Left ventricle myocardium superior (tissue), 1 donor: ENCODE data around the gene TLNRD1. TPM values are rescaled to one million over a fixed set of nuclear protein-coding genes. Genes with fewer than 3 reads are reported as not detected.

Experiments
- ATAC-seq: fragments of 200-7000 bp; cut with Tn5 transposase; one replicate; pipeline ENCODE4 v1.9.1; 2020; ENCODE audit warnings: mild to moderate bottlenecking, moderate library complexity
- DNase-seq: peaks from one replicate; pipeline ENCODE4 v3.0.0-alpha.2; 2020
- intact Hi-C: fragments of 100-400 bp; cut with micrococcal nuclease; formaldehyde crosslinking; loops from one replicate; pipeline ENCODE4 v1.11.0; 2022
- total RNA-seq: library from RNA; stranded (reverse); fragmentation: NEBNext Ultra II Directional; extraction: Animal tissue kit (Norgen Biotek cat#: 25700); gene quantifications from one replicate; pipeline ENCODE4 v1.2.1, GENCODE V29; 2021
- donor health status: DM: no; HTN: yes; CAD: no; lungs with severe emphysema.

TLNRD1 gene
- total RNA-seq, 1 donor from 2014 or later, result 6.4 TPM

DNA sequence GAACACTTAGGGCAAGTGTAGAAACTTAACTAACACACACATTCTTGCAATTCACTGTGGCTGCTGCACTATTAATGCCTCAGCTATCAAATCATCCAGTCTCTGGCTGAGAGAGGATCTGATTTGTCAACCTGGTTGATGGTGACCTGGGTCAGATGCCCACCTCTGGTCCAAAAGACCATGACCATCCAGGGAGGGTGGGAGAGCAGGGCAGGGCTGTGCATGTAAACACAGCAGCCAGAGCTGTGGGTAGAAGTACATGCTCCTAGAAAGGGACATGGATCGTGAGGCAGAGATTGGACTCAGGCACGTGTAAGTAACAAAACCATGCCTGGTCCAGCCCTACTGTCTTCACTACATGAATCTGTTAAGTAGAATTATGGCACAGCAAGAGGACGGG is 28.4 kb upstream of the TLNRD1 start:
- DNase-seq, result no peak
- ATAC-seq, result no peak
- intact Hi-C loops, result loop anchor here (10.0 kb wide), 2 partner anchors 407 to 517 kb away; no protein-coding TSS in a partner anchor

DNA sequence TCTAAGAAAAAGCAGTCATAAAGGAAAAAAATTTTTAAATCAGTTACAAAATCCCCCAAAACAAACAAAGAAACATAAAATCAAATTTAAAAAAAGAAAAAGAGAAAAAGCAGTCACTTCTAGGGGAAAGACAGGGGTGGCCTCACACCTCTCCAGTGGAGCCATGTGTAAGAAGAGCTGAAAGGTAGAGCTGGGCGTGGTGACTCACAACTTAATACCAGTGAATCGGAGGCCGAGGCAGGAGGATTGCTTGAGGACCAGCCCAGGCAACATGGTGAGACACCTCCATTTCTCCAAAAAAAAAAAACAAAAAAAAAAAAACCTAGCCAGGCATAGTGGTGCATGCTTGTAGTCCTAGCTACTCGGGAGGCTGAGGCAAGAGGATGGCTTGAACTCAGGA is 25.8 kb upstream of the TLNRD1 start:
- intact Hi-C loops, result loop anchor here (10.0 kb wide), 2 partner anchors 410 to 520 kb away; no protein-coding TSS in a partner anchor
- no peak for DNase-seq
- ATAC-seq, result no peak

DNA sequence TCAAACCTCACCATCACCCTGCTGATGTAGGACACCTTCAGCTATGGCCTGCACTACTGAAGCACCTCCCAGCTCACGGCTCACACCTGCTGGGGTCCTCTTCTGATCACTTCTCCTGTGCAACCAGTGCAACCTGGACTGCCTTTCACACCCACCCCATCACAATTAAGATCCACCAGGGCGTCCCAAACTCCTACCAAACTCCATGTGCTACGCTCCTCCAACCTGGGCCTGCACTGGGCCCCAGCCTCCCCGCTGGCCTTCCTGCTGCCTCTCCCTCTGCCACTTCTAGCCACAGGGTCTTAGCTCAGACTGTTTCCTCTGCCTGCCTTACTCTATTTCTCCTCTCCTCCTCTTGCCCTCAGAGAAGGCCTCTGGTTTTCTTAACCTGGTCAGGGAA is 23.9 kb upstream of the TLNRD1 start:
- ATAC-seq (no peak), DNase-seq (no peak)
- intact Hi-C loops, result loop anchor here (10.0 kb wide), 2 partner anchors 412 to 522 kb away; no protein-coding TSS in a partner anchor

GRCh38 chr15:80977627-80978036 is 23.1 kb upstream of the TLNRD1 start:
- ATAC-seq (peak; percentile 71), DNase-seq (peak; percentile 73)
- intact Hi-C loops, result loop anchor here (10.0 kb wide), 2 partner anchors 413 to 523 kb away; no protein-coding TSS in a partner anchor

GRCh38 chr15:80978685-80979329 is 21.9 kb upstream of the TLNRD1 start:
- no peak for DNase-seq
- ATAC-seq, result no peak
- intact Hi-C loops, result loop anchor here (10.0 kb wide), 2 partner anchors 414 to 524 kb away; no protein-coding TSS in a partner anchor

DNA sequence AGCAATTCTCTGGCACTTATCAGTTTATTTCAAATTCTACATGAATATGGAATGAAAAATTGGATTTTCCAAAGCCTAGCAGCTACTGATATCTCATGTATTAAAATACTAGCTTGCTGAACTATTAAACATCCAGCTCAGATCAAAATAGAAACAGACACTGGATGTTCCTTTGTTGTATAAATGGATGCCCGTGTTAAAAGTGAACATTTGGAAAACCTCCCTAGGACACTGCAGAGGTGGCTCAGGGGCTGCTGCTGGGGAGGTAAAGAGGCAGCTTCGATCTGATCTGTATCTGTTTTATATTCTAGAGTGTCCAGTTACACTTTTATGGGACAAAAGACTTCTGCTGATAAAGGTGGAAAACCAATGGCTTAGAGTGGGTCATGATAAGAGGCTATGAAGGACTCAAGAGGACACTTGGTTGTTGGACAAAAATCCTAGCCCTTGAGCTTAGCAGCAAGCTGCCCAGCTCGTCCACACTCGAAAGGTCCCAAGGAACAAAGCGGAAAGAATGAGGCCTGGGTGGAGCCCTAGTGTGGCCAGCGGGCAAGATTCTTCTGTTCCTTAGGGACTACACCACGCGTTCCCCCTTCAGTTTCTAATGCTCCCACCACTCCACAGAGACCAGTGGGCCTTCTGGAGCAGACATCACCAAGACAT is 21.1 kb upstream of the TLNRD1 start:
- intact Hi-C loops, result loop anchor here (10.0 kb wide), 2 partner anchors 415 to 525 kb away; no protein-coding TSS in a partner anchor
- no peak for DNase-seq
- ATAC-seq, result peak; percentile 65

DNA sequence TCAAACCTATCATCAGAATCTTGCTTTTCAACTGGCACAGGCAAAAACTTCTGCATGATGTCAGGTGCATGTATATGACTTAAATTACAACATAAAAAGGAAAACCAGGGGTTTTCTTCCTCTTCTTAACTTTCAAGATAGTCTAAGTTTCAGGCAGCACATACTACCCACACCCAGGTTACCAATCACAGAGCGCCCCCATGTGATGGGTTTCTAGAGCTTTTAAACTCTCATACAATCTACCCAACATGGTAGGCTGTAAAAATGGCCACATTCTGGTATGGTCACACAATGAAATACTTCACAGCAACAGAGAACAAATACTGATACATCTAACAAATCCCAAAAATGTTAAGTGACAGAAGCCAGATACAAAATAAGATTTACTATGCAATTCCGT is 18.5 kb upstream of the TLNRD1 start:
- intact Hi-C loops, result no loop called here
- no peak for ATAC-seq
- DNase-seq, result no peak

GRCh38 chr15:80982839-80983238 is 17.9 kb upstream of the TLNRD1 start:
- DNase-seq (no peak), ATAC-seq (no peak)
- intact Hi-C loops, result no loop called here

- DNase-seq (no peak), ATAC-seq (no peak)
- intact Hi-C loops, result no loop called here
These were observed 15.9 kb upstream of the TLNRD1 start for GRCh38 chr15:80984856-80985255.

DNA sequence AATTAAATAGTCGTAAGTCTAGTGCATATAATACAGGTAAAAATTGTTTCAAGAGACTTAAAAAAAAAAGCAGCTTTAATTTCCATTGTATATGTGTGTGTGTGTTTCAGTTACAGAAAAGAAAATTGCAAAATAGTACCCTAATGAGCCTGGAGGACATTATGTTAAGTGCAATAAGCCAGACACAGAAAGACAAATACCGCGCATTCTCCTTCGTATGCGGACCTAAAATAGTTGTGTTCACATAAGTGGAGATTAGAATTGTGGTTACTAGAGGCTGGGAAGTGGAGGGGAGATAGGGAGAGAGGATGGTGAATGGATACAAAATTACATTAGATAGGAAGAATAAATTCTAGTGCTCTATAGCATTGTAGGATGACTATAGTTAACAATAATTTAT is 14.7 kb upstream of the TLNRD1 start:
- no peak for DNase-seq
- intact Hi-C loops, result no loop called here
- ATAC-seq, result no peak

DNA sequence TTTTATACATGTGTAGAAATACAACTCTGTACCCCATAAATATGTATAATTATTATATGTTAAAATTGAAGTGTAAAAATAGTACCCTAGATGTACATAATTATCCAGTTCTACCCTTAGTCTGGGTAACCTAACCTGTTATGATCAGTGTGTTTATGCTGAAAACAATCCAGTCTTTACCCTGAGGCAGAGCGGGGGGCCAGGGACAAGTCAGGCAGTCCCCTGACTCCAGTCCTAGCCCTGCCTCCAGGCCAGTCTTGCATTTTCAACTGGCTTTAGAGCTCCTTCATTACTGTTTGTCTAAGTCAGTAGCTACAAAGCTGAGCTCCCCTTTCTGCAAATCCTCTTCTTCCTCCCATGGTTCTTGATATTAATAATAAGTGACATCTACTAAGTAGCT is 14.2 kb upstream of the TLNRD1 start:
- DNase-seq, result no peak
- no peak for ATAC-seq
- intact Hi-C loops, result no loop called here

GRCh38 chr15:80988148-80988796 is 12.5 kb upstream of the TLNRD1 start:
- ATAC-seq (no peak), DNase-seq (no peak)
- intact Hi-C loops, result no loop called here

DNA sequence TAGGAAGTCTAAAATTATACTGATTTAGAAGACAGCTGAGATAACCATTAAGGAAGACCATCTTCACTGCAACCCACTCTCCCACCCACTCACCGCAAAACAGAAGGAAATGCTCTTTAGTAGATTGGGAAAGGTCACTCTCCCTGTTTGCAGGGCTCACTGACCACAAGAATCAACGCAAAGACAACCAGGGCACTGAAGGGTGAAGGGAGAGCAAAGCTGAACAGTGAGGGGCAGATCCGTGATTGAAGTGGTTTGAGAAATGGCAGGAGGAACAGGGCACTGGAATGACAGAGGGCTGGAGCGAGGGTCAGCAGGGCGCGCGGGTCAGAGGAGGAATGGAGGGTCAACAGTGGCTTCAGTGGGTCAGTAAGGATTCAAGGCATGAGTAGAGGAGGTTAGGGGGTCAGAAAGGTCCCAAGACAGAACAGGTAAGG is 11.6 kb upstream of the TLNRD1 start:
- intact Hi-C loops, result no loop called here
- ATAC-seq (no peak), DNase-seq (no peak)

GRCh38 chr15:80989518-80990478 is 10.9 kb upstream of the TLNRD1 start, which contains the start of gene MESD:
Gene MESD, minus strand, starts transcription at chr15:80989819. Its CDS starts 28 bp downstream, at chr15:80989791.
- intact Hi-C loops, result no loop called here
- ATAC-seq (peak; percentile 98), DNase-seq (peak; percentile 99)

DNA sequence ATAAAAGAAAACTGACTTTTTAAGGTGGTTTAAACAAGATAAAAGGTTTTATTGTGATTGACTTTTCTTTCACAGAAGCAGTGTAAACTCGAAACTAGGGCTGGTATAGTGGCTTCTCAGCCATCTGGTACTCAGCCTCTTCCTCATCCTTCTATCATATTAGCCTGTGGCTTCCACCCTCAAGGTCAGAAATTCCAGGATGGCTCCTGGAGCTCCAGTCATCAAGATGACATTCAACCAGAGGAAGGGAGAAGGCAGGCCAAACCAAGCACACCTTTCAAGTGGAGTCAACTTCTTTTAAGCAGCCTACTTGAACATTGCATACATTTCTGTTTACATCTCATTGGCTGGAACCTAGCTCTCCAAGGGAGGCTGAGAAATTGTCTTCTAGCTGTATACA is 9.8 kb upstream of the TLNRD1 start:
- ATAC-seq, result no peak
- intact Hi-C loops, result no loop called here

GRCh38 chr15:80991421-80991820 is 9.3 kb upstream of the TLNRD1 start:
- intact Hi-C loops, result no loop called here
- DNase-seq (peak; percentile 58), ATAC-seq (peak; percentile 59)

More for the DNA sequence above, 9.8 kb upstream of the TLNRD1 start:
- DNase-seq, result no peak

DNA sequence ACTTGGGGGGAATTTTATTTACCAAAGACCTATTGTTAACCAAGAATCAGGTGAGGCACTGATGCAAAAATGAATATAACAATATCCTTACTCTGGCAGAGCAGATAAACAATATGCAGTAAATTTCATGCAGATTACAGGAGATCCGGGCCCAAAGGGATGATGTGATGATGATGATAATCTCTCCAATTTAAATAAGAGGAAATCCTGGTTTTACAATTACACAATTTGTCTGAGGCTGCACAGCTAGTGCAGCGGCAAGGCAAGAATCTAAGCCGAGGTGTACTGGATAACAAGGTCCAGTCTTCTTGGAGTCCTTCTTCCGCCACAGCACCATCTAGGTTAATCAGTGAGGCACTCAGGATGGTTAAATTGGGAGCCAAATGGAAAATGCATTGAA is 8.7 kb upstream of the TLNRD1 start:
- no peak for ATAC-seq
- intact Hi-C loops, result no loop called here

DNA sequence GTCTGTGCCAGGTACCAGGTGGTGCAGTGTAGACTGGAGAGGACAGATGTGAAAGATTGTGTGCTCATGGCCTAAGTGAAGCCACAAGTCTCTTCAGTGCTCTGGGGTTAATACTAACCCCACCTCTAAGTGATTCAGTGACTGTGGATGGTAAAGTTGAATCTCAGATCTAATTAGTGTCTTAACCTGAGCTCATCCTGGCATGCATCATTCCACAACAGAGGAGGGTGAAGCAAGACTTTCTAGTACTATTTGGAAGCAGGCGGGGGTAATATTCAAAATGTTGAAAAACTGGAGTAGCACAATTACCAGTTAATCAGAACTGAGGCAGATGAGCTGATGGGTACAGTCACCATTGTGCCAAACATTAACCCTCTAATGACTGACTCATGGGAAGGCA is 8.3 kb upstream of the TLNRD1 start:
- intact Hi-C loops, result no loop called here
- ATAC-seq, result no peak

More for the DNA sequence above, 8.7 kb upstream of the TLNRD1 start:
- DNase-seq, result no peak

GRCh38 chr15:80996247-80996646 is 4.5 kb upstream of the TLNRD1 start:
- intact Hi-C loops, result no loop called here
- ATAC-seq, result no peak
- no peak for DNase-seq

More for the DNA sequence above, 8.3 kb upstream of the TLNRD1 start:
- DNase-seq, result no peak
